K562 (cell line): ENCODE measurements around the gene ODAD3. TPM values are rescaled to one million over a fixed set of nuclear protein-coding genes. Genes with fewer than 3 reads are reported as not detected.

Experiments used
- HMG20B ChIP-seq: fragments of 250-450 bp; sonication (Bioruptor Pico); IDR thresholded peaks from 2 replicates; pipeline ENCODE4 v1.5.0; 2021; ENCODE audit warnings: mild to moderate bottlenecking
- KDM4B ChIP-seq, 2 experiments: fragments of 450-650 bp in 1 of 2; sonication (generic) in 1 of 2; IDR thresholded peaks; 2 replicates each; pipeline ENCODE4 v1.6.1; 2016 to 2017; ENCODE audit warnings: borderline replicate concordance in 2 of 2, antibody characterized with exemption in 1 of 2, low read depth in 1 of 2, mild to moderate bottlenecking in 1 of 2
- POLR2H ChIP-seq: IDR thresholded peaks from 2 replicates; pipeline ENCODE4 v1.6.1; 2016; ENCODE audit warnings: missing genetic modification characterization, low read depth, mild to moderate bottlenecking, control low read depth, missing compliant biosample characterization, moderate library complexity
- SAP30 ChIP-seq: fragments of 200-600 bp; sonication (generic); IDR thresholded peaks from 2 replicates; pipeline ENCODE4 v1.6.1; 2012; ENCODE audit warnings: borderline replicate concordance, low read depth, mild to moderate bottlenecking, moderate library complexity, low read length, control low read depth, inconsistent platforms; ENCODE audit not compliant: insufficient read depth, poor library complexity, severe bottlenecking
- SRSF9 ChIP-seq: fragments of 200-400 bp; formaldehyde crosslinking; IDR thresholded peaks from 2 replicates; pipeline ENCODE4 v1.6.1; 2017; ENCODE audit warnings: low read depth, low read length, borderline replicate concordance
- polyA plus RNA-seq, 8 experiments: library from polyadenylated mRNA; depleted of rRNA in 4 of 8; stranded (reverse) in 5 of 8; unstranded in 3 of 8; fragments of >200 nt; fragmentation: Nextera tagmentation in 2 of 8; fragmentation: Illumina TruSeq in 1 of 8; extraction: Ambion mirVana in 2 of 8; extraction: Trizol in 1 of 8; gene quantifications; 2 replicates each; pipeline versions ENCODE4 v1.2.1 to v1.2.3, GENCODE V29; 2011 to 2014; ENCODE audit warnings: inconsistent platforms in 1 of 8, missing spikeins in 1 of 8
- total RNA-seq, 7 experiments: library from RNA; depleted of rRNA in 6 of 7; stranded (reverse); fragments of >200 nt in 6 of 7; fragmentation: Illumina TruSeq in 2 of 7; extraction: Trizol in 2 of 7; gene quantifications; 2 replicates each; pipeline versions ENCODE4 v1.2.1 to v1.2.3, GENCODE V29; 2011 to 2021; ENCODE audit warnings: low replicate concordance in 1 of 7
- TF ChIP-seq, protein P1 (sequence below), 2 experiments: fragments of 450-650 bp in 1 of 2; sonication (generic) in 1 of 2; formaldehyde crosslinking in 1 of 2; IDR thresholded peaks; 2 replicates each; pipeline versions ENCODE4 v1.7.1 to v1.9.0; 2016 to 2022; ENCODE audit warnings: inconsistent platforms in 1 of 2, mild to moderate bottlenecking in 1 of 2, missing genetic modification reagents in 1 of 2
- TF ChIP-seq, protein P2 (sequence below), 2 experiments: fragments of 450-650 bp; IDR thresholded peaks; 2 replicates each; pipeline ENCODE4 v1.6.1; 2016; ENCODE audit warnings: mild to moderate bottlenecking in 2 of 2, borderline replicate concordance in 1 of 2, low read depth in 1 of 2, moderate library complexity in 1 of 2

The ODAD3 gene
- total and polyA plus RNA-seq, 9 of the 15 experiments (the other 6 are each of a cell fraction or from before 2014, with no cell fraction given), result 0.07 to 0.72 (median 0.14) TPM; not detected in 2

DNA sequence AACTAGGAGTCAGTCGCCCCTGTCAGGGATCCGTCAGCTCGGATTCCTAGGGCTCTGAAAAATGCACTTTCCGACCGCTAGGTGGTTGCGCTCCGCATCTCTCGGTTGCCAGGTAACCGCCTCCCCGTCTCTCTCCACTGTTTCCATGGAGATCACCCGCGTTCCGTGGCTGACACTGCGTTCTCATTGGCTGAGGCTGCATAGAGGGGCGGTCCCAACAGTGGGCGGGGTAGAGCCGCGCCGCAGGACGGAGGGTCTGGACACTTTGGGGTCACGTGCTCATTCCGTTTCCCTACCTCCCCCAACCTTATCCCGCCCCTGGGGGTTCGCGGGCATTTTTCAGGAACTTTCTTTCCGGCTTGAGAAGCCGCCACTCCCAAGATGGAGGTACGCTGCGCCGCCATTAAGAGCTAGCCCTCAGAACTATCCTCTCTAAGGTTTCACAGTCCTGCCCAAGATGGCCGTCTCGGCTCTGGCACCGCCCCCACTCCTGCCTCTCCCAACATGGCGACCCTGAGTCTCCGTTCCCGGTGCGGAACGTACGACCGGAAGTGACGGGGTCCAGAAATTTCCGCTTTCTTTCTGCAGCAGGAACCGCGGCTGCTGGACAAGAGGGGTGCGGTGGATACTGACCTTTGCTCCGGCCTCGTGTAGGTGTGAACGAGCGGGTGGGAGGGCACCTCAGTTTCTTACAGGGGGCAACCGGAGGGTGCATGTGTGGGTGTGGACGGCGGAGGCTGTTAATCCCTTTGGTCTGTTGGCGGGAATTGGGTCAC lies at the start of gene ODAD3, which contains the start of gene PRKCSH (continued):
- TF ChIP-seq, protein P1, sequence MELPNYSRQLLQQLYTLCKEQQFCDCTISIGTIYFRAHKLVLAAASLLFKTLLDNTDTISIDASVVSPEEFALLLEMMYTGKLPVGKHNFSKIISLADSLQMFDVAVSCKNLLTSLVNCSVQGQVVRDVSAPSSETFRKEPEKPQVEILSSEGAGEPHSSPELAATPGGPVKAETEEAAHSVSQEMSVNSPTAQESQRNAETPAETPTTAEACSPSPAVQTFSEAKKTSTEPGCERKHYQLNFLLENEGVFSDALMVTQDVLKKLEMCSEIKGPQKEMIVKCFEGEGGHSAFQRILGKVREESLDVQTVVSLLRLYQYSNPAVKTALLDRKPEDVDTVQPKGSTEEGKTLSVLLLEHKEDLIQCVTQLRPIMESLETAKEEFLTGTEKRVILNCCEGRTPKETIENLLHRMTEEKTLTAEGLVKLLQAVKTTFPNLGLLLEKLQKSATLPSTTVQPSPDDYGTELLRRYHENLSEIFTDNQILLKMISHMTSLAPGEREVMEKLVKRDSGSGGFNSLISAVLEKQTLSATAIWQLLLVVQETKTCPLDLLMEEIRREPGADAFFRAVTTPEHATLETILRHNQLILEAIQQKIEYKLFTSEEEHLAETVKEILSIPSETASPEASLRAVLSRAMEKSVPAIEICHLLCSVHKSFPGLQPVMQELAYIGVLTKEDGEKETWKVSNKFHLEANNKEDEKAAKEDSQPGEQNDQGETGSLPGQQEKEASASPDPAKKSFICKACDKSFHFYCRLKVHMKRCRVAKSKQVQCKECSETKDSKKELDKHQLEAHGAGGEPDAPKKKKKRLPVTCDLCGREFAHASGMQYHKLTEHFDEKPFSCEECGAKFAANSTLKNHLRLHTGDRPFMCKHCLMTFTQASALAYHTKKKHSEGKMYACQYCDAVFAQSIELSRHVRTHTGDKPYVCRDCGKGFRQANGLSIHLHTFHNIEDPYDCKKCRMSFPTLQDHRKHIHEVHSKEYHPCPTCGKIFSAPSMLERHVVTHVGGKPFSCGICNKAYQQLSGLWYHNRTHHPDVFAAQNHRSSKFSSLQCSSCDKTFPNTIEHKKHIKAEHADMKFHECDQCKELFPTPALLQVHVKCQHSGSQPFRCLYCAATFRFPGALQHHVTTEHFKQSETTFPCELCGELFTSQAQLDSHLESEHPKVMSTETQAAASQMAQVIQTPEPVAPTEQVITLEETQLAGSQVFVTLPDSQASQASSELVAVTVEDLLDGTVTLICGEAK (IDR thresholded peaks at IDR 0.05), result peak; percentile 99
- TF ChIP-seq, protein P1 (CRISPR knock-in tag; IDR thresholded peaks at IDR 0.05), result no peak
- TF ChIP-seq SRSF9 (no peak), SAP30 (peak; percentile 93), HMG20B (no peak), KDM4B (IDR thresholded peaks at IDR 0.05; ENCODE audit: borderline replicate concordance in 2 of 2, low read depth in 1 of 2) (peak in 1 of 2 experiments; percentile 85; a peak in 1 of 4 replicates), POLR2H (no peak)
- TF ChIP-seq, protein P2, sequence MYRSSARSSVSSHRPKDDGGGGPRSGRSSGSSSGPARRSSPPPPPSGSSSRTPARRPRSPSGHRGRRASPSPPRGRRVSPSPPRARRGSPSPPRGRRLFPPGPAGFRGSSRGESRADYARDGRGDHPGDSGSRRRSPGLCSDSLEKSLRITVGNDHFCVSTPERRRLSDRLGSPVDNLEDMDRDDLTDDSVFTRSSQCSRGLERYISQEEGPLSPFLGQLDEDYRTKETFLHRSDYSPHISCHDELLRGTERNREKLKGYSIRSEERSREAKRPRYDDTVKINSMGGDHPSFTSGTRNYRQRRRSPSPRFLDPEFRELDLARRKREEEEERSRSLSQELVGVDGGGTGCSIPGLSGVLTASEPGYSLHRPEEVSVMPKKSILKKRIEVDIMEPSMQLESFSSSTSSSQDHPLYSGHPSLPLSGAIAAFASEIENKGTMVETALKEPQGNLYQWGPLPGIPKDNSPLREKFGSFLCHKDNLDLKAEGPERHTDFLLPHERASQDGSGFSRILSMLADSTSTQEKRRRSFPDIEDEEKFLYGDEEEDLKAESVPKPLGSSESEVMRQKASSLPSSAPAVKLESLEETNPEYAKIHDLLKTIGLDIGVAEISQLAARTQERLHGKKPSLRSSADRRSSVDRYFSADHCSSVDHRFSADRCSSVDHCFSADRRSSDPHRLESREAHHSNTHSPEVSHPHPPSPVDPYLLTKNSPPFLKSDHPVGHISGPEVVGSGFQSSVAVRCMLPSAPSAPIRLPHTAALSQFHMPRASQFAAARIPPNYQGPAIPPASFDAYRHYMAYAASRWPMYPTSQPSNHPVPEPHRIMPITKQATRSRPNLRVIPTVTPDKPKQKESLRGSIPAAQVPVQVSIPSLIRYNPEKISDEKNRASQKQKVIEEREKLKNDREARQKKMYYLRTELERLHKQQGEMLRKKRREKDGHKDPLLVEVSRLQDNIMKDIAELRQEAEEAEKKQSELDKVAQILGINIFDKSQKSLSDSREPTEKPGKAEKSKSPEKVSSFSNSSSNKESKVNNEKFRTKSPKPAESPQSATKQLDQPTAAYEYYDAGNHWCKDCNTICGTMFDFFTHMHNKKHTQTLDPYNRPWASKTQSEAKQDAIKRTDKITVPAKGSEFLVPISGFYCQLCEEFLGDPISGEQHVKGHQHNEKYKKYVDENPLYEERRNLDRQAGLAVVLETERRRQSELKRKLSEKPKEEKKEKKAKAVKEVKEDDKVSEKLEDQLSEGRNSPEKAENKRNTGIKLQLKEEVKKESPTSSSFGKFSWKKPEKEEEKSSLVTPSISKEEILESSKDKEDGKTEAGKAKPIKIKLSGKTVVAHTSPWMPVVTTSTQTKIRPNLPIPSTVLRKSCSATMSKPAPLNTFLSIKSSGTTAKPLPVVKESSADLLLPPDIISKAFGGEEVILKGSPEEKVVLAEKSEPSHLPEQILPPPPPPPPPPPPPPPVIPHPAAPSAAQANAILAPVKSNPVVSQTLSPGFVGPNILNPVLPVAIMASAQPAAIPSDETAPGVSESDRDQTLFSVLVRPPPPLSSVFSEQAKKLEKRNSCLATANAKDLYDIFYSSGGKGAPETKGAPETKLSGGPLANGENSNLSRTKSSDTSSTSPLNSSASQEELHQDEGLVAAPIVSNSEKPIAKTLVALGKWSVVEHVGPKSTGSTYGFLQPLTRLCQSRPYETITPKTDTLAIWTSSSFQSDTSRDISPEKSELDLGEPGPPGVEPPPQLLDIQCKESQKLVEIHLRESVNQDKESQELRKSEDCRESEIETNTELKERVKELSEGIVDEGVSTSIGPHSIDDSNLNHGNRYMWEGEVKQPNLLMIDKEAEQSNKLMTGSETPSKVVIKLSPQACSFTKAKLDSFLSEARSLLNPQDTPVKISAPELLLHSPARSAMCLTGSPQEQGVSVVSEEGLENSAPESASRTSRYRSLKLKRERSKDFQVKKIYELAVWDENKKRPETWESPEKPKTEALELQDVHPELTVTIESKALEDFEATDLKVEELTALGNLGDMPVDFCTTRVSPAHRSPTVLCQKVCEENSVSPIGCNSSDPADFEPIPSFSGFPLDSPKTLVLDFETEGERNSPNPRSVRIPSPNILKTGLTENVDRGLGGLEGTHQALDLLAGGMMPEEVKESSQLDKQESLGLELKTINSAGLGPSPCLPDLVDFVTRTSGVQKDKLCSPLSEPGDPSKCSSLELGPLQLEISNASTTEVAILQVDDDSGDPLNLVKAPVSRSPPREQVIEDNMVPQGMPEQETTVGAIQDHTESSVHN (IDR thresholded peaks at IDR 0.05; ENCODE audit: borderline replicate concordance in 1 of 2, low read depth in 1 of 2), result peak in 1 of 2 experiments; percentile 56; a peak in 1 of 4 replicates
